Stimulated activated CD4-positive, alpha-beta T cell treated with anti-CD3 and anti-CD28 coated beads, TNF-alpha, amount 100 ng/mL, for 1 hour (primary cell): ENCODE measurements around the gene TRIM37.
"Not testable (repeated sequence)": the region's sequence is repeated elsewhere in the genome, so short reads cannot be mapped to it uniquely, and the experiment has no call there.

Source experiments
- DNase-seq, 3 donors: peaks; one replicate each; pipeline ENCODE4 v3.0.0-alpha.2; 2020; ENCODE audit warnings: low read depth in 3 of 3, low spot score in 1 of 3

TRIM37 gene

GRCh38 chr17:59115474-59115873, 8.8 kb upstream of the TRIM37 start:
- no peak for DNase-seq

DNA sequence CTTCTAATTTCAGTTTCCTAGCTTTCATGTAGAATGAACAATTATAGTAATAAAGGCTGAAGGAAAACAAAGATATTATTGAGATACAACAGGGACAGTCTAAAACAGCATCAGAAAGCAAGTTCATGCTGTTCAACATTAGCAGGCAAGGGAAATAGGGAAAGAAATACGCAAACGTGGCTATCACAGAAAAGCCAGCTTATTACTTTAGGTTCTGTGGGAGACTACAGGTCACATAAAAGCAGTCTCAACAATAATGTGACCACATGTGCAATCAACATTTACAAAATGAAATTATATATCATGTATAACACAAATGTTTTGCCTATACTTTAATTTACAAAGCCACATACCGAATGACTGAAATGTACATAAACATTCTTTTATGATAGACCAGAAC, 4.9 kb upstream of the TRIM37 start:
- DNase-seq: no peak

- DNase-seq: no peak
Measured at GRCh38 chr17:59110973-59111372, 4.3 kb upstream of the TRIM37 start.

DNA sequence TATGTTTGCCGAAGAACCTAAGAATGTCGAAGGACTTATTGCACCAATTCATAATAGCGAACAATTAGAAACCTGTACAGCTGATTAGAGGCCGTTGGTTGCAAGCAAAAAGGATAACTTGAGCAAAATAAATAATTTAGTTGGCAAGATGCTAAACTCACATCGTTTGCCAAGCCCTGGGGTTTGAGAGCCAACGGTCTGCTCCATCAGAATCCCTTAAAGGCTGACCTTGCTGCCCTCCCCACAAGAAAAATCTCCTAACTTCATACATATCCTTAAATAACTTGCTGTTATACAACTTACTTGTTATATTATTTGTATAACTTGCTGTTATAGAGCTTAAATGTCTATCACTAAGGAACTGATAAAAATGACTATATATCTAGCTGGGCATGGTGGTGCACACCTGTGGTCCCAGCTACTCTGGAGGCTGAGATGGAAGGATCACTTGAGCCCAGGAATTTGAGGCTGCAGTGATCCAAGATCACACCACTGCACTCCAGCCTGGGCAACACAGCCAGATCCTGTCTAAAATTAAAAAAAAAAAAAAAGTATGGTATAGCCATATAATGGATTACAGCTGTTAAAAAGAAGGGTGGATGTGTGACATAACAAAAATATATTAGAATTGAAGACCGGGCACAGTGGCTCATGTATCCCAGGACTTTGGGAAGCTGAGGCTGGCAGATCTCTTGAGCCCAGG, 1.9 kb upstream of the TRIM37 start:
- DNase-seq: no peak

GRCh38 chr17:59107306-59107670, 608 bp upstream of the TRIM37 start:
- no peak for DNase-seq

GRCh38 chr17:59105852-59106462, 723 bp downstream of the TRIM37 start:
- peak; percentile 38 to 45 (median 41) for DNase-seq

DNA sequence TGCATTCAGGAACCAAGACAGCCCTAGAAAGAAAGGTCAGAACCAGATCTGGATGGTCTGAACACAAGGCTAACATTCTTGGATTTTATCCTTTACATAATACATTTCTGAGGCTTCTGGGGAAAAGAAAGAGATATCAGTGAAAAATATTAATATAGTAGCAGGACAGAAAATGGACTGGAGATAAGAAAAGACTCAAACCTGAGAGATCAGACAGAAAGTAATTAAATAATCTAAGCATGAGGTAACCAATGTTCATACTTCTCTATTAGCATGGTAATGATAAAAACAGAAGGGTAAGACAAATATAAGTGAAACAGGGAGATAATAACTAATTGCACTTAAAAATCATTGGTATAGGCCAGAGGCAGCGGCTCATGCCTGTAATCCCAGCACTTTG, 5.5 kb downstream of the TRIM37 start:
- no peak for DNase-seq

DNA sequence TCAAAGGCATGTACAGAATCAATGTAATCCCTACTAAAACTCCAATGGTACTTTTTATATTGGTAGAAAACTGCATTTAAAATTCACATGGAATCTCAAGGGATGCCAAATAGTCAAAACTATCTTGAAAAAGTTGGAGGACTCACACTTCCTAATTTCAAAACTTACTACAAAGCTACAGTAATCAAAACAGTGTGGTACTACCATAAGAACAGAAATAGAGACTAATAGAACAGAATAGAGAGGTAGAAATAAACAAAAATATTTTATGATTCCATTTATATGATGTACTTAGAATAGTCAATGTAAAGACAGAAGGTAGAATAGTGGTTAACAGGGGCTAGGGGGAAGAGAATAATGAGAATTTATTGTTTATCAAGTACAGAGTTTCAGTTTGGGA, 8.8 kb downstream of the TRIM37 start:
- no peak for DNase-seq

GRCh38 chr17:59094861-59095530, 11.7 kb downstream of the TRIM37 start:
- DNase-seq: no peak

GRCh38 chr17:59093702-59094231, 12.9 kb downstream of the TRIM37 start:
- DNase-seq: no peak

DNA sequence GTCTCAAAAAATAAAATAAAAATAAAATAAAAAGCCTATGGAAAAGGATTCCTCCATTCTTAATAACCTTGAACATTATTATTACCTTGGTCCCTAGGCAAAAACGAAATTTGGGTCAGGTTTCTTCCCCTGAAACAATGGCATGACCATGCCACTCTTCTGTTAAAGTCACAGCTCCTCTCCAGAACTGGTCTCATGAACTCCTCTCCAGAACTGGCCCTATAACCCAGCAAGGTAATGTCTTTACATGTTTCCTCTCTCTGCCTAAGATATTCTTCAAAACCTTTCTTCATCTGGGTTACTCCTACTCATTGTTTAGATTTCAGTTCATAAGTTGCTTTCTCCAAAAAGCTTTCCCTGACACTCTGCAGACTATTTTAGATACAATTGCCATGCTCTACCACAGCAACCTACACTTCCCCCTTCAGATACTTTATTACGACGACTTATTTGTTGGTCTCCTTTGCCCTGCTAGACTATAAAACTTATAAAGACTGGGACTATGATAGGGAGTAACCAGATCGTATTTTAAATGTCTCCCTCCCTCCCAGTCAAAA, 13.5 kb downstream of the TRIM37 start:
- no peak for DNase-seq

DNA sequence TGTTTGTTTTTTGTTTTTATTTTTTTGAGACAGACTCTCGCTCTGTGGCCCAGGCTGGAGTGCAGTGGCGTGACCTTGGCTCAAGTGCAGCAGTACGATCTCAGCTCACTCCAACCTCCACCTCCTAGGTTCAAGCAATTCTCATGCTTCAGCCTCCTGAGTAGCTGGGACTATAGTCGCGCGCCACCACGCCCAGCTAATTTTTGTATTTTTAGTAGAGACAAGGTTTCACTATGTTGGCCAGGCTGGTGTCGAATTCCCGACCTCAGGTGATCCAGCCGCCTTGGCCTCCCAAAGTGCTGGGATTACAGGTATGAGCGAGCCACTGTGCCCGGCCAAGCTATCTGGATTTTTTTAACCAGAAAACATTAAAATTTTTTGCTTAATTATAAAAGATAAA, 16.1 kb downstream of the TRIM37 start:
- DNase-seq: not testable (repeated sequence)

GRCh38 chr17:59084154-59084553, 22.5 kb downstream of the TRIM37 start:
- no peak for DNase-seq

GRCh38 chr17:59074494-59074893, 32.2 kb downstream of the TRIM37 start:
- no peak for DNase-seq

GRCh38 chr17:59073972-59074371, 32.7 kb downstream of the TRIM37 start:
- DNase-seq: no peak

DNA sequence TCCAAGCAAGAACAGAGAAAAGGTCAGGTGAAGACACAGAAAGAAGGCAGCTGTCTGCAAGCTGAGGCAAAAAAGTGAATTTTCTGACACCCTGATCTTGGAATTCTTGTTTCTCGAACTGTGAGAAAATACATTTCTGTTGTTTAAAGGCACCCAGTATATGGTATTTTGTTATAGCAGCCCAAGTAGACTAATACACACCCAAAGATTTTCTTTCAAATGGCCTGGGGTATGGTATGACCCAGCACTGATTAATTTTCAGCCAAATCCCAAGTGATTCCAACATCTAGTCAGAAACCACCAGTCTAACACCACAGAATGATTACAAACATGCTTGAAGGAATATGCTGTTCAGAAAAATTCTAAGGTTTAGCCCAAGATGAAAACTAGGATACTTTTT, 36.8 kb downstream of the TRIM37 start:
- no peak for DNase-seq

DNA sequence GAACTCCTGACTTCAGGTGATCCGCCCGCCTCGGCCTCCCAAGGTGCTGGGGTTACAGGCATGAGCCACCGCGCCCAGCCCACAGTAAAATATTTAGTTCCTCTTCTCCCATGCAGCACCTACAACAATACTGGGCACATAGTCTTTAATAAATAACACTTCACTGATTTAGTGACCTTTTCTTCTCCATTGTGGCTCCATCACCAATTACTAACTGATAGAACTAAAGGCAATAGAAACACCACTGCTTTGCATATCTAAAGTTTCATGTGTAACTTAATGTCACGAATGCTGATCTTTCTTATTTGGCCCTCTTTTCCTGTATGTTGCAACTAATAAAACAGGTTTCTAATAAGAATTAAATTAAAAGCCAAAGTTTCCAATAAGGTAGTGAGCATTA, 38.9 kb downstream of the TRIM37 start:
- DNase-seq: no peak

DNA sequence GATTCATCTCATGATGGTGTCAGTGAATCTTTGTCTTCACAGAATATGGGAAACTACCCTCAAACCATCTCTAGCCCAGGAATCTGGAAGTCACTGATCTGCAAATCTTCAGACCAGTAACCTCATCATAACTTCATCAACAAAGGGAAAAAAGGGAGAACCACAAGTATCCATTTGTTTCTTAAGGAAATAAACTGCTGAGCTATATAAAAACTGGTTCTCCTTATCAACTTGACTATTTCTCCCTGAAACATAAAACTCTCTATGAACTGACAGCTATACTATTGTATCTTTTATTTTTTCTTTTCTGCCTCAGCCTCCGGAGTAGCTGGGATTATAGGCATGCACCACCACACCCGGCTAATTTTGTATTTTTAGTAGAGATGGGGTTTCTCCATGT, 39.3 kb downstream of the TRIM37 start:
- DNase-seq: no peak

DNA sequence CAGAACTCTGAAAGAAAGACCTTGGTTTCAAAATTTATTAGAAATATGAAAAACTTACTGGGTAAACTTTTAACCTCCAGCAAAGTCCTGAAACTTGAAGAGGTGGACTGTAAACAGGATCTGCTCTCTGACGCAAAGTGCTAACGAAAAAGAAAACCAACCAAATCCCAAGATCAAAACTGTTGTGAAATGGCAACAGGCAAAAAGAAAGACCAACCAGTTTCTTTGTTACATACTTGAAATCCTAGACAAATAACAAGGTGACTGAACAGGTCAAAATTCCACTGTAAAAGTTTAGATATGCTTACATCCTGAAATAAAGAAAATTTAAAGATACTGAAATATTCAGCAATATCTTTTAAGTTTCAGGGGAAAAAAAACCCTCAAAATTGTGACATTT, 44.2 kb downstream of the TRIM37 start:
- DNase-seq: no peak

DNA sequence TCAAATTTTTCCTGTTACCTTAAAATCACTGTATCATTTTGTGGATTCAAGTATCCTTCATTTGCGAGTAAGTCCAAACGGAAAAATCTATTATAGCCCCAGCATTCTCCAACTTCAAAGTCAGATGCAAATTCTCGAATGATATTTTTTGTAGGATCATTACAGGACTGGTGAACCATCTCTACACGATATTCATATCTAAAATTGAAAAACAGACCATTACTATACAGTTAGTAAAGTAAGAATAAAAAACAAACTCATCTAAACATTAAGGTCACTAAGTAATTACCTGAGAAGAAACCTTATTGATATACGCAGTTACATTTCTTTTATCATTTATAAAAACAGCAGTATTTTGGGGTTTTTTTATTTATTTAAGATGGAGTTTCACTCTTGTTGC, 49.8 kb downstream of the TRIM37 start:
- no peak for DNase-seq

GRCh38 chr17:59049798-59050197, 56.9 kb downstream of the TRIM37 start:
- DNase-seq: no peak

DNA sequence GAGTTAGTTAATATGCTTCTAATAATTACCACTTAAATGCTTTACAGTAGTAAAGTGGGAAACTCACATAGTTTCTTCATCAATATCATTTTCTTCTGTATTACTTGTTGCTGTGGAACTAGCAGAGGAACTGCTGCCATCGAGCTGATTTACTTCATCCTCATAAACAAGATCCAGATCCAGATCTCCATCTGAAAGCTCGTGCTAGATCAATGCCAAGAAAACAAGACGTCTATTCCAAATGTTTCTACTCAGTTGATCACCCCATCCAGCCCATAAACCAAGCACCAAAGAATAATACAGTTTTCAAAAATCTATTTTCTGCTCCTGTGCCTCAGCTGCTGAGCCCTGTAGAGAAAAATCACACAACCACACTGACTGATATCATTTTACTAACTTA, 59.1 kb downstream of the TRIM37 start:
- no peak for DNase-seq
